ENCODE measurements around the gene TPD52L1. TPM values are rescaled to one million over a fixed set of nuclear protein-coding genes. Genes with fewer than 3 reads are reported as not detected.

TPD52L1 gene
- total and polyA plus RNA-seq, 2 of the 13 experiments (the other 11 are each of a cell fraction or from before 2014, with no cell fraction given), result 0.49 to 0.53 TPM

DNA sequence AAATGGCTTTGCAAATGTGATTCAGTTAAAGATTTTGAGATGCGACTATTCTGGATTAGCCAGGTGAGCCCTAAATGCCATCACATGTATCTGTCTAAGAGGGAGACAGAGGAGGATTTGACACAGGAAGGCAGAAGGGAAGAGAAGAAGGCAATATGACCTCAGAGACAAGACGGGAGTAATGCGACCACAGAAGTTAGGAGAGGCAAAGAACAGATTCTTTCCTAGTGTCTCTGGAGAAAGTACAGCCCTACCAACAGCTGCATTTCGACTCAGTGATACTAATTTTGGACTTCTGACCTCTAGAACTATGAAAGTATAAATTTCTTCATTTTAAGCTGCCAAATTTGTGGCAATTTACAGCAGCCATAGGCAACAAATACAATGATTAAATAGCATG is 24.2 kb upstream of the TPD52L1 start (continued):
- no peak for TF ChIP-seq ZNF878 (CRISPR knock-in tag; IDR thresholded peaks at IDR 0.05)
- TF ChIP-seq XBP1 (CRISPR knock-in tag; IDR thresholded peaks at IDR 0.05), result no peak
- TF ChIP-seq KDM3A (CRISPR knock-in tag; IDR thresholded peaks at IDR 0.05; ENCODE audit: low read depth), result no peak

DNA sequence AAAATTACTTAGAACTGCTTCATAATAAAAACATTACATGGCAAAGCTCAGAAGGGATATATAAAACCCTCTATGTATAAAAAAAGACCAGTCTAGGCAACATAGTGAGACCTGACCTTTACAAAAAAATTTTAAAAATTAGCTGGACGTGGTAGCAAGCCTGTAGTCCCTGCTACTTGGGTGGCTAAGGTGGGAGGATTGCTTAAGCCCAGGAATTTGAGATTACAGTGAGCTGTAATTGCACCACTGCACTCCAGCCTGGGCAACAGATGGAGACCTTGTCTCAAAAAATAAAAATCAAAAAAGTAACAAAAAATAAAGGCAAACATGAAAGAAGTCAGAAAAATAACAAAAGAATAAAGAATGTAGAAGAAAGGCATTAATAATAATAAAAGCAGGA is 21.5 kb upstream of the TPD52L1 start:
- BruUV-seq (replicated peaks), result no TSS peak
- Histone ChIP-seq H3K4me2 (ENCODE audit: low read depth, low read length) (no peak overlapping the region), H3K27me3 (ENCODE audit: control insufficient read depth in 1 of 2, insufficient read depth in 2 of 2, low read length in 2 of 2) (no peaks in the 10 kb centered on the region), H3K27ac (ENCODE audit: extremely low read length, insufficient read depth, low read length) (no peak overlapping the region), H4K20me1 (ENCODE audit: insufficient read depth, low read length) (no peaks in the 10 kb centered on the region), H3K9me3 (ENCODE audit: low read length) (no peaks in the 10 kb centered on the region), H3K4me1 (ENCODE audit: insufficient read depth, low read length) (no peaks in the 10 kb centered on the region), H2AFZ (ENCODE audit: low read length) (no peak overlapping the region), H3K36me3 (replicated peaks in 1 of 2; ENCODE audit: control insufficient read depth in 1 of 2, insufficient read depth in 2 of 2, low read length in 2 of 2) (no peaks in the 10 kb centered on the region), H3K79me2 (ENCODE audit: insufficient read depth, low read length) (no peaks in the 10 kb centered on the region), H3K9ac (ENCODE audit: insufficient read depth, low read depth, low read length) (no peak overlapping the region), H3K4me3 (replicated peaks in 1 of 3; ENCODE audit: insufficient read depth in 1 of 3, low read depth in 2 of 3, low read length in 3 of 3) (no peak overlapping the region)
- FAIRE-seq, result no peak
- no peak for TF ChIP-seq U2AF2 (IDR thresholded peaks at IDR 0.05; ENCODE audit: low read depth, low read length)
- no peak for TF ChIP-seq ZNF441 (CRISPR knock-in tag; IDR thresholded peaks at IDR 0.05; ENCODE audit: borderline replicate concordance)
- no peak for TF ChIP-seq TRIM24 (CRISPR knock-in tag; IDR thresholded peaks at IDR 0.05)
- TF ChIP-seq NFIB (CRISPR knock-in tag; IDR thresholded peaks at IDR 0.05; ENCODE audit: borderline replicate concordance), result no peak
- TF ChIP-seq, protein P1, sequence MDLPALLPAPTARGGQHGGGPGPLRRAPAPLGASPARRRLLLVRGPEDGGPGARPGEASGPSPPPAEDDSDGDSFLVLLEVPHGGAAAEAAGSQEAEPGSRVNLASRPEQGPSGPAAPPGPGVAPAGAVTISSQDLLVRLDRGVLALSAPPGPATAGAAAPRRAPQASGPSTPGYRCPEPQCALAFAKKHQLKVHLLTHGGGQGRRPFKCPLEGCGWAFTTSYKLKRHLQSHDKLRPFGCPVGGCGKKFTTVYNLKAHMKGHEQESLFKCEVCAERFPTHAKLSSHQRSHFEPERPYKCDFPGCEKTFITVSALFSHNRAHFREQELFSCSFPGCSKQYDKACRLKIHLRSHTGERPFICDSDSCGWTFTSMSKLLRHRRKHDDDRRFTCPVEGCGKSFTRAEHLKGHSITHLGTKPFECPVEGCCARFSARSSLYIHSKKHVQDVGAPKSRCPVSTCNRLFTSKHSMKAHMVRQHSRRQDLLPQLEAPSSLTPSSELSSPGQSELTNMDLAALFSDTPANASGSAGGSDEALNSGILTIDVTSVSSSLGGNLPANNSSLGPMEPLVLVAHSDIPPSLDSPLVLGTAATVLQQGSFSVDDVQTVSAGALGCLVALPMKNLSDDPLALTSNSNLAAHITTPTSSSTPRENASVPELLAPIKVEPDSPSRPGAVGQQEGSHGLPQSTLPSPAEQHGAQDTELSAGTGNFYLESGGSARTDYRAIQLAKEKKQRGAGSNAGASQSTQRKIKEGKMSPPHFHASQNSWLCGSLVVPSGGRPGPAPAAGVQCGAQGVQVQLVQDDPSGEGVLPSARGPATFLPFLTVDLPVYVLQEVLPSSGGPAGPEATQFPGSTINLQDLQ (CRISPR knock-in tag; IDR thresholded peaks at IDR 0.05), result no peak
- no peak for TF ChIP-seq ZNF570 (CRISPR knock-in tag; IDR thresholded peaks at IDR 0.05; ENCODE audit: borderline replicate concordance)
- TF ChIP-seq, protein P2, sequence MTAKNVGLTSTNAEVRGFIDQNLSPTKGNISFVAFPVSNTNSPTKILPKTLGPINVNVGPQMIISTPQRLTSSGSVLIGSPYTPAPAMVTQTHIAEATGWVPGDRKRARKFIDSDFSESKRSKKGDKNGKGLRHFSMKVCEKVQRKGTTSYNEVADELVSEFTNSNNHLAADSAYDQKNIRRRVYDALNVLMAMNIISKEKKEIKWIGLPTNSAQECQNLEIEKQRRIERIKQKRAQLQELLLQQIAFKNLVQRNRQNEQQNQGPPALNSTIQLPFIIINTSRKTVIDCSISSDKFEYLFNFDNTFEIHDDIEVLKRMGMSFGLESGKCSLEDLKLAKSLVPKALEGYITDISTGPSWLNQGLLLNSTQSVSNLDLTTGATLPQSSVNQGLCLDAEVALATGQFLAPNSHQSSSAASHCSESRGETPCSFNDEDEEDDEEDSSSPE (CRISPR knock-in tag; IDR thresholded peaks at IDR 0.05), result no peak
- no peak for TF ChIP-seq ZBTB38 (CRISPR knock-in tag; IDR thresholded peaks at IDR 0.05)
- TF ChIP-seq, protein P3, sequence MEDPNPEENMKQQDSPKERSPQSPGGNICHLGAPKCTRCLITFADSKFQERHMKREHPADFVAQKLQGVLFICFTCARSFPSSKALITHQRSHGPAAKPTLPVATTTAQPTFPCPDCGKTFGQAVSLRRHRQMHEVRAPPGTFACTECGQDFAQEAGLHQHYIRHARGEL (CRISPR knock-in tag; IDR thresholded peaks at IDR 0.05), result no peak
- TF ChIP-seq TBP (CRISPR knock-in tag; IDR thresholded peaks at IDR 0.05), result no peak
- TF ChIP-seq, protein P4, sequence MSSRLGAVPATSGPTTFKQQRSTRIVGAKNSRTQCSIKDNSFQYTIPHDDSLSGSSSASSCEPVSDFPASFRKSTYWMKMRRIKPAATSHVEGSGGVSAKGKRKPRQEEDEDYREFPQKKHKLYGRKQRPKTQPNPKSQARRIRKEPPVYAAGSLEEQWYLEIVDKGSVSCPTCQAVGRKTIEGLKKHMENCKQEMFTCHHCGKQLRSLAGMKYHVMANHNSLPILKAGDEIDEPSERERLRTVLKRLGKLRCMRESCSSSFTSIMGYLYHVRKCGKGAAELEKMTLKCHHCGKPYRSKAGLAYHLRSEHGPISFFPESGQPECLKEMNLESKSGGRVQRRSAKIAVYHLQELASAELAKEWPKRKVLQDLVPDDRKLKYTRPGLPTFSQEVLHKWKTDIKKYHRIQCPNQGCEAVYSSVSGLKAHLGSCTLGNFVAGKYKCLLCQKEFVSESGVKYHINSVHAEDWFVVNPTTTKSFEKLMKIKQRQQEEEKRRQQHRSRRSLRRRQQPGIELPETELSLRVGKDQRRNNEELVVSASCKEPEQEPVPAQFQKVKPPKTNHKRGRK (CRISPR knock-in tag; IDR thresholded peaks at IDR 0.05), result no peak
- TF ChIP-seq HNRNPL (IDR thresholded peaks at IDR 0.05; ENCODE audit: low read depth, low read length), result no peak
- TF ChIP-seq ZNF563 (CRISPR knock-in tag; IDR thresholded peaks at IDR 0.05), result no peak
- TF ChIP-seq MAF1 (CRISPR knock-in tag; IDR thresholded peaks at IDR 0.05; ENCODE audit: borderline replicate concordance), result no peak
- no peak for TF ChIP-seq PCBP1 (IDR thresholded peaks at IDR 0.05; ENCODE audit: borderline replicate concordance, low read depth, low read length)
- TF ChIP-seq ZNF550 (CRISPR knock-in tag; IDR thresholded peaks at IDR 0.05; ENCODE audit: borderline replicate concordance), result no peak
- intact Hi-C loops (cut with micrococcal nuclease; ENCODE audit: unreplicated experiment) (no loop called here), in situ Hi-C loops (cut with HindIII; ENCODE audit: extremely low pct_ligation_motif_present, low pct_unique_long_range_greater_than_20kb) (no loop called here)
- ATAC-seq, result no peak
- ChIA-PET CTCF (ENCODE audit: low intra/inter-chr PET ratio, low total read pairs) (no interaction called here), POLR2A (no interaction called here)
- no peak for DNase-seq (ENCODE audit: low spot score)
- 0% methylated on average over 1 of the region's 1 CpG for WGBS (ENCODE audit: low lambda C conversion rate)
